GM15510 (cell line): ENCODE data around the gene CRIP1.

ENCODE experiments used
- POLR2A ChIP-seq: IDR thresholded peaks from 3 replicates; pipeline ENCODE4 v1.6.1; 2011; ENCODE audit warnings: borderline replicate concordance; ENCODE audit not compliant: insufficient read length; ENCODE audit errors: extremely low read depth

Gene CRIP1, protein sequence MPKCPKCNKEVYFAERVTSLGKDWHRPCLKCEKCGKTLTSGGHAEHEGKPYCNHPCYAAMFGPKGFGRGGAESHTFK

DNA sequence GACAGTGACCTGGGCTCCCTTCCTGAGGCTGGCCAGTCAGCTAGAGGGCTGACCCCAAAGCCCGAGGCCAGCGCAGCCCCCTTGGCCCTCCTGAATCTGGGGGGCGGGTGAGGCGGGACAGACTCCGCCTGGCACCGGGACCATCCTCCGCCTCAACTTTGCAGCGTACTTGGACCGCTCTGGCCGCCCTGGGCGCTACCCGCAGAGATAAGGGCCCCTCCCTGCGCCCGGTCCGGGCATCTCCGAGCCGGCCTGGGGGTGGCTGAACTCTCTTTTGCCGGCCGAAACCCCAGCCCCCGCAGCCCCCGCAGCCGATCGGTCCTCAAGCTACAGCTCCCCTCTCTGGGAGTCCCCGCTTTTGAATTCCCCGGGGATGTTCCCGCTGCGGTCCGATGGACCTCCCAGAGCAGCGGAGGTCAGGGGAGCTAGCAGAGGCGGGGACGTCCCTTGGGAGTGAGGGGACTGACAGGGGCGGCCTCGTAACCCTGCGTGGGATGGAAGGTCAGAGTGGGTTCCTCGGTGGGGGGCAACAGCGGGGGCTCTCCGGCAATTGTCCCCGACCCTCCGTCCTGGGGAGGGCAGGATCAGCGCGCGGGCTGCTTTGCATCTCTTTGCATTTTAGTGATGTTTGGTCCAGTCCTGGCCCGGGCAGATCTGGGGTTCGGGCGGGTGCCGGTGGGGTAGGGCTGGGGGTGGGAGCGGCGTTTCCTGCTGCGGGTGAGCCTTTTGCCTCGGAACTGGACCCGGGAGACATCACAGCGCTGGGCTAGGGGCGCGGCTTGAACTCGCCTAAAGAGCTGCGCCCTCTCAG is at the start of gene CRIP1:
Gene CRIP1 (plus strand): TSS at position 724 of the 811 bp plus-strand sequence. CDS start 374 bp downstream, outside the sequence.
- TF ChIP-seq POLR2A: no peak

DNA sequence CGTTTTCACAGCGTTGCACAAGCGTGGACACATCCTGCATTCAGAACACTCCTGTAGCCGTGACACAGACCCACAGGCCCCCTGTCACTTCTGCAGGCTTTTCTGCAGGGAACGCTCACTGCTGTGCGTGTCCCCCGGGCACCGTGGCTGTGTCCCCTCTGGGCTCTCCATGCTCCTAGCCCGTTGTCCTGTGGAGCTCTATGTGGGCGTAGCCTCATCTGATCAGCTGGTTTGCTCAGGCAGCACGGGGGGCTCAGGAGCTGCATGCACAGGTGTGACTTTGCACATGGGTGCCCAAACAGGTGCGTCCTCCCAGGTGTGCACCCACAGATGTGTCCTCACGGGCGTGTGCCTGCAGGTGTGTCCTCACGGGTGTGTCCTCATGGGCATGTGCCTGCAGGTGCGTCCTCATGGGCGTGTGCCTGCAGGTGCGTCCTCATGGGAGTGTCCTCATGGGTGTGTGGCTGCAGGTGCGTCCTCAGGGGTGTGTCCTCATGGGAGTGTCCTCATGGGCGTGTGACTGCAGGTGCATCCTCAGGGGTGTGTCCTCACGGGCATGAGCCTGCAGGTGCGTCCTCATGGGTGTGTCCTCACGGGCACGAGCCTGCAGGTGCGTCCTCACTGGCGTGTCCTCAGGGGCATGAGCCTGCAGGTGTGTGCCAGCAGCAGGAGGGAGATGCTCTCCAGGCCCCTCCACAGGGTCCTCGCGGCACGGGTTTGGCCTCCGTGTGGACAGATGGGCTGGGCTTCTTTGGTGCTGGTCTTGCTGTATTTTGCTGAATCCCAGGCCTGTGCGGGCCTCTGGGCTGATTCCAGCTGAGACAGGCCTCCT is 49.6 kb upstream of the CRIP1 start:
- no peak for TF ChIP-seq POLR2A

DNA sequence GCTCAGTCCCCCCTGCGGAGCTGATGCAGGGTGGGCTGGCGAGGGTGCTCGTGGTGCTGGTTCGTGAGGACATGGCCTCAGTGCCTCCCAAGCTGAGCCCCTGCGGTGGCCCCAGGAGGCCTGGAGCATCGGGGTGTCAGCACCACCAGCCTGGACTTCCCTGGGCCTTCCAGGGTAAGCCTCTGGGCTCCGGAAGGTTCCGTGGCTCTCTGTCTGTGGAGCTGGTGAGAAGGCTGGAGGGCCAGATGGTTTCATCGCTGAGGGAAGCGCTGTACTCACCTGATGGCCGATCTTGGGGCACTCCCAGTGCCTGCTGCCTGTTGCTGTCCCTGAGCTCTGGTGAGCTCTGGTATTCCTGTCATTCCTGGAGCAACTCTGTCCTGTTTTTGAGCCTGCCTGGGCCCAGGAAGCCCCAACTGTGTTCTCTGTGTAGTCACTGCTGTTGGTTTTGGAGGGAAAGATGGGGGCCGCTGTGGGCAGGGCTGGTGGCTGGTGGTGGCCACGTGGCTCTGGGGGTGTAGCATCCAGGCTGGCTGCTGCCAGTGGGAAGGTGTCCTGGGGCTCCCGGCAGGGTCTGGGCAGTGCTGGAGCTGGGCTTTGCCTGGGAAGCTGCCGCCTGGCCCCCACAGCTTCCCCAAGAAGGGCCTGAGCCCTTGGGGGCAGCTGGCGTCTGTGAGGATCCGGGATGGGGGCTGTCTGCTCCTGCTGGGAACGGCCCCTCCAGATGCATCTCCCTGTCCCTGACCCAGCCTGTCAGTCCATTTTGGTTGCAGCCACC is 48.8 kb upstream of the CRIP1 start:
- no peak for TF ChIP-seq POLR2A

DNA sequence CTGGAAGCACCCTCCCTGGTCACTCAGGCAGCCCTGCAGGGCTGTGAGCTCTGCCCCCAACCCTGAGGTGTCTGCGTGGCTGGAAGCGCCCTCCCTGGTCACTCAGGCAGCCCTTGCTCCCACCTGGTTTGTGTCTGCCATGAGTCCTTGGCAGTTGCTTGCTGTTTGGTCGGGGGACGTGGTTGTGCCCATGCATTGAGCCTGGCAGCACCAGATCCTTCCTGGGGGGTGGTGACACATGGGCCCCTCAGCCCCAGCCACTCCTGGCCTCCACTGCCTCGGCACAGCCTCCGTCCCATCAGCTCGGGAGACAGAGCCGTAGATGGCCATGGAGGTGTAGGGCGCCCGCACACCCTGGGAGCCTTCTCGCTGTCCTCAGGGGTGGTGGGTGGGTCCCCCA is 47.5 kb upstream of the CRIP1 start:
- no peak for TF ChIP-seq POLR2A

DNA sequence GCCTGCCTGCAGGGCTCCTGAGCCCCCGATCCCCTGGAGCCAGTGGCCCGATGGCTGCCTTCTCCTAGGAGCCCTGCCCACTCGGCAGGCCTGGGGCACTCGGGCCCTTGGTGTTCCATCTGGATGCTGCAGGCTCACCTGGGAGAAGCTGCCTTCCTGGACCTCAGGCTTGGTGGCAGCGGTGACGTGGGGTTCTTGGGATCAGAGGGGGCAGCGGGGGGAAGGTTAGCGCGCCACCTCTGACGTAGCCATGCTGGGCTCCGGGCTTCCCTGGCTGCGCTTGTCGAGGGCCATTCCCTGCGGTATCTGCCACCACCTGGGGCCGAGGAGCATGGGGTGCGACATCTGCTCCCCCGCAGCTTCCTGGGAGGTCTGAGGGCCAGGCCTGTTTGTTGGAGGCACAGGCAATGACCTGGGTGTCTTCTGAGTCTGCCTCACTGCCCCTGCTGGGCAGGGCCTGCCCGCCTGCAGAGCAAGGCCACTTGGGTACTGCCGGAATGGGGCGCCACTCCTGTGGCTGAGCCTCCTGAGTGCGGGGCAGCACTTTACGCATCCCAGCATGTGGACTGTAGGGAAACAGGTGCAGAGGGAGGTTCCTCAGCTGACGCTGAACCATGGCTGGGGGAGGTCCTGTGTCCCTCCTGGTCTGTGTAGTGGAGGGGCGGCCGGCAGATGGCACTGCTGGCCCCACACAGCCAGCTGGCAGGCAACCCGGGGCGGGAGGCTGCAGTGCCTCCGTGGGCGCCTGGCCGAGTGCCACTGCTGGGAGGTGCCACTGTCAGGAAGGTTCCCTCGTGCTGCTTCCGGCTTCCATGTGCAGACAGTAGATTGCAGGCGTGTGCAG is 46.8 kb upstream of the CRIP1 start:
- TF ChIP-seq POLR2A: no peak

DNA sequence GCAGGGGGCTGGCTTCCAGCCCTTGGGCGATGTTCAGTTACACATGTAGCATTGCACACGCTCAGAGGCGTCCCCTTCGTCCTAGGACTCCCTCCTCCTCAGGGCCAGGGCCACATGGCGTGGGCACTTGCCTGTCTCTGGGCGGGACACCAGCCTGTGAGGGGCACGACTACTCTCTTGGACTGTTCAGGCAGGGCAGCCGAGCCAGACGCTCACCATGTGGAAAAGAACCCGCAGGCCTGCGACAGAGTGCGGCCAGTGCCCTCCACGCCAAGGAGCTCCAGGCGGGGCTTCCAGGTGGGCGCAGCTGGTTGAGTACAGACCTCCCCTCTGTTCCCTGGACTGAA is 46.2 kb upstream of the CRIP1 start:
- TF ChIP-seq POLR2A: no peak

DNA sequence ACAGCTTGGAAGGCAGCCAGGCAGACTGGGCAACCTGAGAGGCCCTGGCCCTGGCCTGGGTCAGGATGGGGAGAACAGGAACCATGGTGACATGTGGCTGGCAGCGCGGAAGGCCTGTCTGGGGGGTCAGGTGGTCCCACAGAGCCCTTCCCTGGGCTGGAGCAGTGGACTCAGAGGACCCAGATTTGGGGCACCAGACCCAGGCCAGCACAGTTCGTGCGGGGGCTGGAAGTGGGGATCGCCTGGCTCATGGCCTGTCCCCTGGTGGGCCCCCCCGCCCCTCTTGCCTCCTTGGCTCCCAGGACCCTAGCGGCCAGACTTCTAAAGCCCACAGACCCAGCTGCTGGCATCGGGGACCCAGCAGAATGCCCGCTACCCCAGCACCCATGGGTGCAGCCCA is 45.7 kb upstream of the CRIP1 start:
- TF ChIP-seq POLR2A: no peak

DNA sequence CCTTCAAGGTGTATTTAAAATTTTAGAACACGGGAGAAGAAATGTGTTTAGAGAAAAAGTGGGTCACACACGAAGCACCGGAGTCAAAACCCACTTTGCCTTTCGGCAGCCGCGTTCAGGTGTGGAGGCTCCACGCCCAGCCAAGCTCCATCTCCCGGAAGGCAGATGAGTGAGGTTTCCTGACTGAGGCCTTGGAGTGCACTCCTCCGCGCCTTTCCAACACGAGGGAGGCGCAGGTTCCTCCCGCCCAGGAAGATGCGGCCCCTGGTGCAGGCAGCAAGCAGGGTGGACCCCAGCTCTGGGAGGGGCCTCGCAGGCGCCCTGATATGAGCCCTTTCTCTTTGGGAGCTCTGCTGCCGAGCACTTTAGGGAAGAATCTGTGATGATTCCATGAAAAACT is 44.6 kb upstream of the CRIP1 start:
- TF ChIP-seq POLR2A: no peak

DNA sequence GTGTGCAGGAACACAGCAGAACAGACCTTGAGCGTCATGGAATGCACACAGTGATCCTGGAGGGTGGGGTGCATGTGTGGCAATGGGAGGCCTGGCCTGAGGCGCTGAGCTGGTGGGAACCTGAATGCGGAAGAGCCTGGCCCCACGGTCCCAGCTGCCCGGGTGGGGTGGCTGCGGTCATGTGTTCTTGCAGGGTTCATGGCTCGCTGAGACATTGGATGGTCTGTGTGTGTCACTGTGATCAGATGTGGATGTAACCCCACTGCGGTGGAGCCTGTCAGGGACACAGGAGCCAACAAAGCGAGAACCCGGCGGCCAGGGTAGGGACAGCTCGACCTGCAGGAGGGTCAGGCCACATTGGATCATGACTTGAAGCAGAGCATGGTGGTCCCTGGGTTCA is 43.9 kb upstream of the CRIP1 start:
- TF ChIP-seq POLR2A: no peak

DNA sequence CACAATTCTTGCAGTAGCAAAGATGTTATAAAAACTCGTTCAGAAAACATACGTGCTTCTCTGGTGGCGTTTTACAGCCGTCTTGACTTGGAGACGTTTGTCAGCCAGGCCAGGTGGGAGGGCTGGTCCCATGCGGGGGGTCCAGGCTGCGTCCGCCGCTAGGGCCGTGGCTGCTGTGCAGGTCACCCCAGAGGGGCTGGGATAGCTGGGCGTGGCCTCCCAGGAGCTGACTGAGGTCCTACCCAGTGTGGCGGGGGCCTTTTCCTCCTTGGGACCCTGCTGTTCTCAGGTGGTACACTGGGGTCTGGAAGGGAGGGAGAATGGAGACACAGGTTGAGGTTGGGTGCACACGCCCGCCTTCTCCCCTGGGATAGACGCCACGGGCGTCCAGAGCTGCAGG is 41.8 kb upstream of the CRIP1 start:
- TF ChIP-seq POLR2A: no peak

DNA sequence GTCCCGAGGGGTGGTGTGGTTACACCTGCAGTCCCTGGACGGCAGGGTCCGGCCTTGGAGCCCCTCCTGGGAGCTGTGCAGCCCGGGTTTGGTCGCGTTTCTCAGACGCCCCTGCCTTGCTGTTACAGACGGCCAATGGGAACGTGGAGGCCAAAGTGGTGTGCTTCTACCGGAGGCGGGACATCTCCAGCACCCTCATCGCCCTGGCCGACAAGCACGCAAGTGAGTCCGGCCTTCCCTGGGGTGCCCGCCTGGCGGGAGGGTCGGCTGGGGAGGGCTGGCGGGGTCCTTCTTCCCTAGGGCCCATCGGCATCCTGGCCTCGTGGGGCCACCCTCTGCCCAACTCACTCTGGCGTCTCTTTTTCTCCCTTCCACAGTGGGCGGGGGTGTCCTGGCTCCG is 41.4 kb upstream of the CRIP1 start:
- no peak for TF ChIP-seq POLR2A

DNA sequence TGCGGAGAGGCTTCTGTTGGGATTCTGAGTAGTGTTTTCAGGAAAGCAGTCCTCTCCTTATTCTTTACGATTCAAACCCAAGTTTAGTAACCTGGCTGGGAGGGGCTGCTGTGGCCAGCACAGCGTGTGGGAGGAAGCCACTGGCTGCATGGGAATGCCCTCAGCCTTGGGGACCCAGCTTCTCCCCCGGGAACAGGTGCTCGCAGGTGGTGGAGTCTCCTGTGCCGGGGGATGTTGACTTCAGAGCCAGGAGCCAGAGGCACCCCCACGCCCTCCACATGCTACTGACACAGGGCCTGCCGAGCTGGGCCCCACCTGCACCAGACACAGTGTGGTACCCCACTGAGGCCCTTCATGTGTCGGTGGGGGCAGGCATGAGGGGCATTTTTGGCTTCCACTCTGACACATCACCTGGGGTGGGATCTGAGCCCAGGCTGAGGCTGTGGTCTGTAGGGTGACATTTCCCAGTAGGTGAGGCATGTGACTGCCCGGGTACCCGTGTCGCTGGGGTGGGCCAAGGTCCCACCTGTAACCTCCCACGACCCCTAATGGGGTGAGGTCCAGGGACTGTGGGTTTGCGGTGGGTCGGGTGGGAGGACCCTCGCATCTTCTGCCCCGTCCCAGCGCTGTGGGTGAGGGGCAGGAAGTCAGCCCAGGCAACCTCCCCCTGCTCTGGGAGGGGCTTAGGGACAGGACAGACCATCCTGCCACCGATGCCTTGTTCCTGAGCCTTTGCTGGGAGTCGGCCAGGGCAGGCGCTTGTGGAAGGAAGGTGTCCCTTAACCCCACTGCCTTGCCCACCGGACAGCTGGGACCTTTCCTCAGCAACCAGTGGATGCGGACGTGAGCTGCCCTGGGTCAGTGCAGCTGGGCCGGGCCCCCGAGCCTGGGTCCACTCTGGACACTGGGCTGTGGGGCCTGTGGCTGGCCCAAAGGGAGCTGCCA is 40.5 kb upstream of the CRIP1 start:
- no peak for TF ChIP-seq POLR2A

DNA sequence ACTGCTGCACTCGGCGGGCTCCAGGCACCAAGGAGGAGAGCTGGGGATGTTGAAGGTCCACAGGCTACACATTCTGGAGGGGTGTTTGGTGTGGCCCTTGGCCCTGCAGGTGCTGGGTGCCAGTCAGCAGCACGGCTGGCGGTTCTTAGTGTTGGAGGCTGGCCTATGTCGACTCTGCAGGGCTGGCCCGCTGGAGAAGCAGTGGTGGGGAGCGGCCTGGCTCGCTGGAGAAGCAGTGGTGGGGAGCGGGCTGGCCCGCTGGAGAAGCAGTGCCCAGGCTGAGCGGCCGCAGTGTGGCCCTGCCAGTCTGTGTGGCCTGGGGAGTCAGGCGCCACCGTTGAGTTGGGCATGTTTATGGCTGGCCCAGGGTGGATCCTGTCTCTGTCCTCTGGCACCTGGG is 39.7 kb upstream of the CRIP1 start:
- TF ChIP-seq POLR2A: no peak
